IMR-90 (cell line): ENCODE results near the gene SOWAHB.

Source experiments
- CEBPB ChIP-seq: IDR thresholded peaks from 2 replicates; pipeline ENCODE4 v1.6.1; 2012; ENCODE audit warnings: low read depth, low read length, improper control_type of control experiment
- CTCF ChIP-seq: conservative IDR thresholded peaks from 2 replicates; pipeline ENCODE4 v1.5.1; 2012; ENCODE audit warnings: mild to moderate bottlenecking, low read depth, low read length, improper control_type of control experiment
- FOS ChIP-seq: fragments of 150-350 bp; IDR thresholded peaks from 2 replicates; pipeline ENCODE4 v1.6.1; 2016; ENCODE audit warnings: low read depth, low read length
- MAFK ChIP-seq: IDR thresholded peaks from 2 replicates; pipeline ENCODE4 v1.6.1; 2012; ENCODE audit warnings: low read depth, low read length, improper control_type of control experiment
- POLR2A ChIP-seq: IDR thresholded peaks from 2 replicates; pipeline ENCODE4 v1.6.1; 2012; ENCODE audit warnings: mild to moderate bottlenecking, low read depth, low read length
- RAD21 ChIP-seq: IDR thresholded peaks from 2 replicates; pipeline ENCODE4 v1.6.1; 2012; ENCODE audit warnings: low read length, improper control_type of control experiment
- RFX5 ChIP-seq: IDR thresholded peaks from 2 replicates; pipeline ENCODE4 v1.8.0; 2012; ENCODE audit warnings: low read depth, mild to moderate bottlenecking, low read length, moderate library complexity

GRCh38 chr4:76897536-76898384, at the start of gene SOWAHB:
- TF ChIP-seq POLR2A (no peak), MAFK (no peak), CTCF (no peak), CEBPB (no peak), FOS (no peak), RAD21 (no peak), RFX5 (no peak)
